Uterus (tissue), 4 donors: ENCODE results near the gene HOXD10. TPM values are rescaled to one million over a fixed set of nuclear protein-coding genes. Genes with fewer than 3 reads are reported as not detected.

Source experiments
- DNase-seq, 2 donors: peaks; one replicate each; pipeline ENCODE4 v3.0.0-alpha.2; 2019 to 2020
- H3K27ac ChIP-seq, 2 donors: fragments of 200-600 bp; sonication (generic); 1 replicate in 1 of 2; 2 replicates in 1 of 2; pipeline ENCODE4 v1.5.1; 2016 to 2018
- H3K27me3 ChIP-seq, 2 donors: fragments of 200-600 bp; sonication (generic); one replicate each; pipeline ENCODE4 v1.5.1; 2018 to 2019; ENCODE audit warnings: control low read depth in 1 of 2
- H3K36me3 ChIP-seq, 2 donors: fragments of 200-600 bp; sonication (generic); one replicate each; pipeline ENCODE4 v1.5.1; 2019; ENCODE audit warnings: control low read depth in 1 of 2
- H3K4me1 ChIP-seq, 2 donors: fragments of 200-600 bp; sonication (generic); one replicate each; pipeline ENCODE4 v1.5.1; 2018 to 2019; ENCODE audit warnings: control low read depth in 1 of 2
- H3K4me3 ChIP-seq, 2 donors: fragments of 200-600 bp; sonication (generic); 1 replicate in 1 of 2; 2 replicates in 1 of 2; pipeline ENCODE4 v1.5.1; 2018 to 2019; ENCODE audit warnings: mild to moderate bottlenecking in 1 of 2
- H3K9me3 ChIP-seq, 2 donors: fragments of 200-600 bp; sonication (generic); one replicate each; pipeline ENCODE4 v1.5.1; 2019; ENCODE audit warnings: control low read depth in 1 of 2
- CTCF ChIP-seq, 4 experiments: fragments of 200-600 bp in 2 of 4; fragments of 450-650 bp in 2 of 4; sonication (generic) in 2 of 4; IDR thresholded peaks; one replicate each; pipeline ENCODE4 v1.5.1; 2016 to 2019; ENCODE audit warnings: antibody characterized with exemption in 4 of 4, mild to moderate bottlenecking in 2 of 4, moderate library complexity in 1 of 4
- POLR2A ChIP-seq, 2 donors: fragments of 450-650 bp; IDR thresholded peaks; one replicate each; pipeline ENCODE4 v1.6.1; 2016; ENCODE audit warnings: antibody characterized with exemption in 2 of 2, mild to moderate bottlenecking in 1 of 2, moderate library complexity in 1 of 2
- intact Hi-C: fragments of 100-400 bp; cut with DNase I; formaldehyde crosslinking; loops from one replicate; pipeline ENCODE4 v1.15.1; 2023; ENCODE audit warnings: low total_unique reads
- total RNA-seq, 4 donors: library from RNA; depleted of rRNA in 3 of 4; stranded (reverse); fragments of >200 nt in 3 of 4; gene quantifications; one replicate each; pipeline versions ENCODE4 v1.1.0 to v1.2.4, GENCODE V29; 2014 to 2023
- donor health status: DM: yes; HTN: yes; CAD: no.

HOXD10 gene
- total RNA-seq, 4 donors from 2014 or later = 6.8 to 81.0 (median 53.6) TPM

- DNase-seq = no peak
- Histone ChIP-seq H3K27me3 (peaks cover 52 to 93% of the 10 kb centered on the region in 2 donors), H3K36me3 (no peaks in the 10 kb centered on the region), H3K9me3 (no peaks in the 10 kb centered on the region), H3K27ac (no peak overlapping the region), H3K4me3 (no peak overlapping the region), H3K4me1 (peaks cover 0 to 8% of the 10 kb centered on the region in 2 donors)
- no peak for TF ChIP-seq POLR2A (IDR thresholded peaks at IDR 0.05)
- TF ChIP-seq CTCF (IDR thresholded peaks at IDR 0.05) = no peak
- intact Hi-C loops = no loop called here
These were observed 39.8 kb upstream of the HOXD10 start for GRCh38 chr2:176076796-176077195.

GRCh38 chr2:176078541-176079284 is 37.9 kb upstream of the HOXD10 start:
- TF ChIP-seq POLR2A (IDR thresholded peaks at IDR 0.05) (no peak), CTCF (IDR thresholded peaks at IDR 0.05) (no peak)
- intact Hi-C loops = no loop called here
- Histone ChIP-seq H3K4me3 (no peak overlapping the region), H3K27ac (no peak overlapping the region), H3K4me1 (peaks cover 0 to 11% of the 10 kb centered on the region in 2 donors), H3K36me3 (no peaks in the 10 kb centered on the region), H3K9me3 (no peaks in the 10 kb centered on the region), H3K27me3 (peaks cover 71 to 91% of the 10 kb centered on the region in 2 donors)
- DNase-seq = no peak

GRCh38 chr2:176079285-176079830 is 37.2 kb upstream of the HOXD10 start:
- intact Hi-C loops = no loop called here
- Histone ChIP-seq H3K27ac (no peak overlapping the region), H3K4me1 (peaks cover 0 to 11% of the 10 kb centered on the region in 2 donors), H3K4me3 (no peak overlapping the region), H3K36me3 (no peaks in the 10 kb centered on the region), H3K27me3 (peaks cover 76 to 91% of the 10 kb centered on the region in 2 donors), H3K9me3 (no peaks in the 10 kb centered on the region)
- TF ChIP-seq CTCF (IDR thresholded peaks at IDR 0.05) = no peak
- no peak for TF ChIP-seq POLR2A (IDR thresholded peaks at IDR 0.05)
- no peak for DNase-seq

- H3K27me3 ChIP-seq = peaks cover 78 to 93% of the 10 kb centered on the region in 2 donors
- H3K9me3 ChIP-seq = no peaks in the 10 kb centered on the region
- no peak for DNase-seq
- no peak overlapping the region for H3K4me3 ChIP-seq
- intact Hi-C loops = loop anchor here (10.0 kb wide), 1 partner anchor 395 kb away; no protein-coding TSS in a partner anchor
- H3K27ac ChIP-seq = no peak overlapping the region
- peaks cover 0 to 11% of the 10 kb centered on the region in 2 donors for H3K4me1 ChIP-seq
- TF ChIP-seq CTCF (IDR thresholded peaks at IDR 0.05) (peak in 1 of 4 experiments; percentile 31), POLR2A (IDR thresholded peaks at IDR 0.05) (no peak)
- no peaks in the 10 kb centered on the region for H3K36me3 ChIP-seq
These were observed 36.6 kb upstream of the HOXD10 start for GRCh38 chr2:176079831-176080539.
